Skeletal muscle satellite cell (primary cell): ENCODE data around the gene KCNJ4.

Source experiments
- H3K27me3 ChIP-seq: 2 replicates; pipeline ENCODE4 v1.7.0; 2013; ENCODE audit warnings: low read length; ENCODE audit not compliant: control insufficient read depth, insufficient read depth
- H3K36me3 ChIP-seq: 2 replicates; pipeline ENCODE4 v1.7.0; 2013; ENCODE audit warnings: mild to moderate bottlenecking, control low read depth, low read length; ENCODE audit not compliant: insufficient read depth
- H3K4me1 ChIP-seq: 2 replicates; pipeline ENCODE4 v1.7.0; 2013; ENCODE audit warnings: low read length; ENCODE audit not compliant: control insufficient read depth, insufficient read depth
- H3K4me2 ChIP-seq: 2 replicates; pipeline ENCODE4 v1.7.0; 2013; ENCODE audit warnings: mild to moderate bottlenecking, low read length
- H3K4me3 ChIP-seq: 2 replicates; pipeline ENCODE4 v1.7.0; 2013; ENCODE audit warnings: low read length
- H3K9ac ChIP-seq: 2 replicates; pipeline ENCODE4 v1.7.0; 2013; ENCODE audit warnings: mild to moderate bottlenecking, low read depth, low read length, moderate library complexity
- H3K9me3 ChIP-seq: replicated peaks from 2 replicates; pipeline ENCODE4 v1.7.0; 2013; ENCODE audit warnings: mild to moderate bottlenecking, control low read depth, low read length

The KCNJ4 gene

GRCh38 chr22:38469306-38469781 lies 14.3 kb upstream of the KCNJ4 start:
- H3K9me3 ChIP-seq = no peaks in the 10 kb centered on the region
- peaks cover 14% of the 10 kb centered on the region for H3K4me1 ChIP-seq
- peak overlapping the region; percentile 93 for H3K4me2 ChIP-seq
- H3K36me3 ChIP-seq = peaks cover 7% of the 10 kb centered on the region
- H3K4me3 ChIP-seq = peak overlapping the region; percentile 79
- H3K27me3 ChIP-seq = peaks cover under 1% of the 10 kb centered on the region
- peak overlapping the region; percentile 88 for H3K9ac ChIP-seq

DNA sequence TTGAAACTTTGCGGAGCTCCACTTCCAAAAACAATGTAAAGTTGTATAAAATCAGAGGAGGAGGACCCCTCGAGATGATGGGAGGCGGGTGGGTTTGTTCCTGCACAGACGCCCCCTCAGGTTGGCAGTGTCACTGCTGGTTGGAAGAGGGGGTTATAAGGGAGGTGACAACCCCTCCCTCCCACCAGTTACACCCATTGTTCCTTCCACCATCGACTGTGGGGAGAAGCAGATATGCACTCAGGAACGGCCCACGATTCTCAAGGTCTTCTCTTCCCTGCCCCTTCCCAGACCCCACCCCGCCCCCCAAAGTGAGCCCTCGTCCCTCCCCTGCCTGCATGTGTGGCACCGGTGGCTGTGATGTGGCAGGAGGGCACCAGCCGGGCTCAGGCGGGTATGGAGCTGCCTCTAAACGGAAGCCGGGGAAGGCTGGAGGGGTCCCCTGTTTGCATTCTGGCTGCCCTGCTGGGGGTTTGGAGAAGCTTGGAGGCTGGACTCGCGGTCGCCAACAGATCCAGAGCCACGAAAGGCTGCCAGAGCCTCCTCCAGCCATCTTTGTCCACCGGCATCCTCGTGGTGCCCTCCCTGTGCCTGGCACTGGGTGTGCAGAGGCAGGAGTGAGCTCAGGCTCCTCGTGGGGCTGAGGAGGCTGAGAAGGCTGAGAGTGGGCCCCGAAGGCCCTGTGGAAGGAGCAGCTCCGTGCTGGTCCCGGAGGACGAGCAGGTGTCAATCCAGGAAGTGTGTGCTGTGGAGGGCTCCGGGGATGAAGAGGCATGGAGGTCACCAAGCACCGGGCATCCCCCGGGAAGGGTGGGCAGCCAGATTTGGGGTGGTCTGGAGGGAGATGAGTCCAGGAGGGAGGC lies 13.7 kb upstream of the KCNJ4 start:
- H3K4me3 ChIP-seq = peak overlapping the region; percentile 79
- H3K9me3 ChIP-seq = no peaks in the 10 kb centered on the region
- peak overlapping the region; percentile 93 for H3K4me2 ChIP-seq
- H3K9ac ChIP-seq = peak overlapping the region; percentile 88
- H3K36me3 ChIP-seq = peaks cover 7% of the 10 kb centered on the region
- peaks cover 7% of the 10 kb centered on the region for H3K27me3 ChIP-seq
- peaks cover 14% of the 10 kb centered on the region for H3K4me1 ChIP-seq

DNA sequence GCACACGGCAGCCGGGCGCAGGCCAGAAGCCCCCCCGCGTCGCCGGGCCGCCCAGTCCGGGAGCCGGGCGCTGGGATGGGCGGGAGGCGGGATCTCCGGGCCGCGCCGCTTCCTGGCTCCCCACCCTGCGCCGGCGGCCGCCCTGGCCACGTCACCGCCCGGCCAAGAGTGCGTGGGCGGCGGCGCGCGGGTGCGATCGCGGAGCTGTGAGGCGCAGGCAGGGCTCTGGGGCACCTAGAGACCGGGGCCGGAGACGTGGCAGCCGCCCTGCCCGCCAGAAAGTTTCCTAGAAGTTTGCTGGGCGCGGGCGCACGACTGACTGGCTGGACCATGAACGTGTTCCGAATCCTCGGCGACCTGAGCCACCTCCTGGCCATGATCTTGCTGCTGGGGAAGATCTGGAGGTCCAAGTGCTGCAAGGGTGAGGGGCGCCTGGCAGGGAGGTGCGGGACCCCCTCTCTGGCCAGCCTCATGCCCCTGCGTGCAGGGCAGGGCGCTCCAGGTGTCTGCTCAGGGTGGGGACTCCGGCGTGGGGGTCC lies 13.0 kb upstream of the KCNJ4 start, which contains the start of gene KDELR3:
KDELR3 (plus strand) TSS at position 193 of the 539 bp plus-strand sequence; CDS start at position 331, 138 bp downstream.
- peaks cover 7% of the 10 kb centered on the region for H3K36me3 ChIP-seq
- H3K4me2 ChIP-seq = peak within 1 kb of the TSS; percentile 93
- H3K9ac ChIP-seq = peak within 1 kb of the TSS; percentile 88
- peak within 1 kb of the TSS; percentile 79 for H3K4me3 ChIP-seq
- peaks cover 14% of the 10 kb centered on the region for H3K4me1 ChIP-seq
- H3K9me3 ChIP-seq = no peaks in the 10 kb centered on the region
- H3K27me3 ChIP-seq = peaks cover 9% of the 10 kb centered on the region

DNA sequence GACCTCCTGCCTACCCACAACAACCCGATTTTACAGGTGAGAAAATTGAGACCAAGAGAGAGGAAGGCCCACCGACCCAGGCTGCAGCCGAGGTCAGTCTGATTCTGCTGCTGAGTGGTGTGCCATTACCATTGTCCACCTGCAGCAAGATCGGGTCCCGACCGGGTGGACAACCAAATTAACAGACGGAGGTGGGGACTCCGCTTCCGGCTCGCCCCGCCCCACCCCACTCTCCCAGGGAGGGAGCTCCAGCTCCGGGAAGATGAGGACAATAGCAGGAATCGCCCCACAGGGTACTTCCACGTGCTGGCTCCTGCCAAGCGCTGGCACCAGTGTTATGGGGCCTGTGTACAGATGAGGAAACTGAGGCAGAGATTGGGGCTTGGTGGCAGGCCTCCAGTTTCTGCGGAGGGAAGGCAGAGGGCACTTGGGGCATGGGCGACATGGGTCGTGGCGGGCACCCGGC lies 12.5 kb upstream of the KCNJ4 start:
- Histone ChIP-seq H3K4me3 (peak overlapping the region; percentile 79), H3K9ac (peak overlapping the region; percentile 88), H3K36me3 (peaks cover 7% of the 10 kb centered on the region), H3K4me1 (peaks cover 14% of the 10 kb centered on the region), H3K27me3 (peaks cover 9% of the 10 kb centered on the region), H3K4me2 (peak overlapping the region; percentile 93), H3K9me3 (no peaks in the 10 kb centered on the region)

- peaks cover 20% of the 10 kb centered on the region for H3K4me1 ChIP-seq
- no peak overlapping the region for H3K4me3 ChIP-seq
- H3K9ac ChIP-seq = no peak overlapping the region
- peaks cover 3% of the 10 kb centered on the region for H3K36me3 ChIP-seq
- no peaks in the 10 kb centered on the region for H3K9me3 ChIP-seq
- H3K27me3 ChIP-seq = peaks cover 20% of the 10 kb centered on the region
- H3K4me2 ChIP-seq = no peak overlapping the region
Observed at GRCh38 chr22:38465673-38466490, 10.9 kb upstream of the KCNJ4 start.

DNA sequence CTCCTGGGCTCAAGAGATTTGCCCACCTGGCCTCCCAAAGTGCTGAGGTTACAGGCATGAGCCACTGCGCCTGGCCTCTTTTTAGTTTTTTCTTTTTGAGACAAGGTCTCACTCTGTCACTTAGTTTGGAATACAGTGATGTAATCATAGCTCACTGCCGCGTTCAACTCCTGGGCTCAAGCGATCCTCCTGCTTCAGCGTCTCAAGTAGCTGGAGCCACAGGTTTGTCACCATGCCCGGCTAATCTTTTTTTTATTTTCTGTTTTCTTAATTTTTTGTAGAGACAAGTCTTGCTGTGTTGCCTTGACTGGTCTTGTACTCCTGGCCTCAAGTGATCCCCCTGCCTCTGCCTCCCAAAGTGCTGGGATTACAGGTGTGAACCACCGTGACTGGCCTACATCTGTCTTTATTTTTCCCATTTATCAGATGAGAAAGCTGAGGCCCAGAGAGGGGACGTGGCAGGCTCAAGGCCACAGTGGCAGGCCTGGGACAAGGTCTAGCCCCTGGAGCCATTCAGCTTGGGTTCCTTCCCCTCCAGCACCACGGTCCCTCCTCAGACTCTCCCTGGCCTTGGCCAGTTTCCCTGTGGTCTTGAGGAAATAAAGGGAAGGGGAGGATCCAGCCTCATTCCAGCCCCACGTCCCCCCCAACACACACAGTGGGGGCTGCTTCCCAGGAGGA lies 10.1 kb upstream of the KCNJ4 start:
- H3K36me3 ChIP-seq = no peaks in the 10 kb centered on the region
- peaks cover 20% of the 10 kb centered on the region for H3K4me1 ChIP-seq
- H3K27me3 ChIP-seq = peaks cover 27% of the 10 kb centered on the region
- H3K4me2 ChIP-seq = no peak overlapping the region
- H3K9me3 ChIP-seq = no peaks in the 10 kb centered on the region
- H3K4me3 ChIP-seq = no peak overlapping the region
- no peak overlapping the region for H3K9ac ChIP-seq

GRCh38 chr22:38462960-38463784 lies 8.2 kb upstream of the KCNJ4 start:
- Histone ChIP-seq H3K27me3 (peaks cover 46% of the 10 kb centered on the region), H3K4me3 (no peak overlapping the region), H3K4me2 (no peak overlapping the region), H3K9me3 (no peaks in the 10 kb centered on the region), H3K36me3 (no peaks in the 10 kb centered on the region), H3K4me1 (peaks cover 12% of the 10 kb centered on the region), H3K9ac (no peak overlapping the region)

DNA sequence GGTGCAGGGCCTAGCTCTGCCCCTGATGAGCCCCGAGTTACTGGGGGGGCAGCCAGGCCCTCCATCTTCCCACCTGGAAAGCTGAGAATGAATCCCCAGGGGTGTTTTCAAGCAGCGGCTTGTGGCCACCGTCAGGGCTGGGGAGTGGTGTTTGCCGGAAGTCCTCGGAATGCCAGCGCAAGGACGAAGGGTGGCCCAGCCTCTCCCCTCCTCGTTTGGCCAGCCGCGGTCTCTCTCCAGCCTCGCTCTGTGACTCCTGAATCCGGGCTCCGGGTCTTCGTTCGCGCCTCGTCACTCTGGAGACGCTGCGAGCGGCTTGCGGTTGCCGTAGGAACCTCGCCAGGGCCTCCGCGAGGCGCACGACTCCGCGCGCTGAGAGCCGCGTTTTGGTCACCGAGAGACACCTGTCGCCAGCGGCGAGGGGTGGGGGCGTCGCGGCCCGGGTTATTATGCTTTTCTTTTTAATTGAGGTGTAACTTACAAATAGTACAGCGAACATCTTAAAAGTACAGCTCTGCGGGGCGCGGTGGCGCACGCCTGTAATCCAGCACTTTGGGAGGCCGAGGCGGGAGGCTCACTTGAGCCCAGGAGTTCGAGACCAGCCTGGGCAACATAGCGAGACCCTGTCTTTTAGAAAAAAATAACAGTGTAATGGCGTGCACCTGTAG lies 6.5 kb upstream of the KCNJ4 start:
- H3K4me1 ChIP-seq = peaks cover 6% of the 10 kb centered on the region
- H3K9me3 ChIP-seq = no peaks in the 10 kb centered on the region
- H3K4me2 ChIP-seq = peak overlapping the region; percentile 74
- H3K27me3 ChIP-seq = peaks cover 60% of the 10 kb centered on the region
- no peaks in the 10 kb centered on the region for H3K36me3 ChIP-seq
- H3K9ac ChIP-seq = no peak overlapping the region
- no peak overlapping the region for H3K4me3 ChIP-seq

- Histone ChIP-seq H3K27me3 (peaks cover 66% of the 10 kb centered on the region), H3K9ac (no peak overlapping the region), H3K4me2 (peak overlapping the region; percentile 74), H3K9me3 (no peaks in the 10 kb centered on the region), H3K4me1 (peaks cover 6% of the 10 kb centered on the region), H3K4me3 (no peak overlapping the region), H3K36me3 (no peaks in the 10 kb centered on the region)
Observed at GRCh38 chr22:38461057-38461413, 6.0 kb upstream of the KCNJ4 start.

- Histone ChIP-seq H3K4me1 (peaks cover 6% of the 10 kb centered on the region), H3K4me2 (no peak overlapping the region), H3K9ac (no peak overlapping the region), H3K27me3 (peaks cover 69% of the 10 kb centered on the region), H3K4me3 (no peak overlapping the region), H3K9me3 (no peaks in the 10 kb centered on the region), H3K36me3 (no peaks in the 10 kb centered on the region)
Observed at GRCh38 chr22:38460426-38460840, 5.4 kb upstream of the KCNJ4 start.
